Body of pancreas (tissue), 4 donors: ENCODE results near the gene HAUS1. TPM values are rescaled to one million over a fixed set of nuclear protein-coding genes. Genes with fewer than 3 reads are reported as not detected.

Experiments
- ATAC-seq: fragments of 150-250 bp; one replicate; pipeline ENCODE4 v1.9.1; 2016
- DNase-seq, 4 donors: peaks; one replicate each; pipeline ENCODE4 v3.0.0-alpha.2; 2019
- H3K27ac ChIP-seq, 4 donors: fragments of 200-600 bp; sonication (generic); 1 replicate in 3 of 4; 2 replicates in 1 of 4; pipeline versions ENCODE4 v1.5.1 to v1.6.1; 2016 to 2019; ENCODE audit warnings: mild to moderate bottlenecking in 1 of 4, mixed read lengths in 1 of 4, moderate library complexity in 1 of 4
- H3K27me3 ChIP-seq, 2 donors: fragments of 200-600 bp; sonication (generic); one replicate each; pipeline ENCODE4 v1.6.0; 2016; ENCODE audit warnings: mild to moderate bottlenecking in 1 of 2
- H3K36me3 ChIP-seq, 2 donors: fragments of 200-600 bp; sonication (generic); replicated peaks in 1 of 2; 2 replicates each; pipeline ENCODE4 v1.5.1; 2016; ENCODE audit warnings: low read depth in 2 of 2; ENCODE audit not compliant: insufficient read depth in 1 of 2
- H3K4me1 ChIP-seq: fragments of 200-600 bp; sonication (generic); one replicate; pipeline ENCODE4 v1.6.0; 2016
- H3K4me3 ChIP-seq, 2 donors: fragments of 200-600 bp; sonication (generic); 1 replicate in 1 of 2; 2 replicates in 1 of 2; pipeline ENCODE4 v1.5.1; 2016 to 2019
- H3K9me3 ChIP-seq, 3 donors: fragments of 200-600 bp; sonication (generic); 1 replicate in 2 of 3; 2 replicates in 1 of 3; pipeline ENCODE4 v1.5.1; 2016
- POLR2A ChIP-seq, 3 donors: fragments of 450-650 bp; IDR thresholded peaks; one replicate each; pipeline ENCODE4 v1.6.1; 2016; ENCODE audit warnings: antibody characterized with exemption in 3 of 3, mild to moderate bottlenecking in 2 of 3
- WGBS, 2 donors: methylation state at CpG; one replicate each; pipeline ENCODE4 v1.1.5; 2017; 5-methylcytosine and 5-hydroxymethylcytosine counted together
- intact Hi-C: fragments of 100-400 bp; cut with DNase I; formaldehyde crosslinking; loops from one replicate; pipeline ENCODE4 v1.15.1; 2023
- total RNA-seq, 2 donors: library from RNA; depleted of rRNA; stranded (reverse); fragments of >200 nt; gene quantifications; one replicate each; pipeline ENCODE4 v1.1.0, GENCODE V29; 2016
- TF ChIP-seq, protein P1 (sequence below), 7 experiments: fragments of 450-650 bp in 4 of 7; fragments of 200-600 bp in 3 of 7; sonication (generic) in 3 of 7; IDR thresholded peaks; one replicate each; pipeline ENCODE4 v1.5.1; 2016 to 2019; ENCODE audit warnings: antibody characterized with exemption in 7 of 7

HAUS1 gene, protein sequence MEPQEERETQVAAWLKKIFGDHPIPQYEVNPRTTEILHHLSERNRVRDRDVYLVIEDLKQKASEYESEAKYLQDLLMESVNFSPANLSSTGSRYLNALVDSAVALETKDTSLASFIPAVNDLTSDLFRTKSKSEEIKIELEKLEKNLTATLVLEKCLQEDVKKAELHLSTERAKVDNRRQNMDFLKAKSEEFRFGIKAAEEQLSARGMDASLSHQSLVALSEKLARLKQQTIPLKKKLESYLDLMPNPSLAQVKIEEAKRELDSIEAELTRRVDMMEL
- total RNA-seq, result 10 to 100 TPM in 1 of 2 donors, 1 to 10 TPM in 1; 6.0 to 13.2 TPM

DNA sequence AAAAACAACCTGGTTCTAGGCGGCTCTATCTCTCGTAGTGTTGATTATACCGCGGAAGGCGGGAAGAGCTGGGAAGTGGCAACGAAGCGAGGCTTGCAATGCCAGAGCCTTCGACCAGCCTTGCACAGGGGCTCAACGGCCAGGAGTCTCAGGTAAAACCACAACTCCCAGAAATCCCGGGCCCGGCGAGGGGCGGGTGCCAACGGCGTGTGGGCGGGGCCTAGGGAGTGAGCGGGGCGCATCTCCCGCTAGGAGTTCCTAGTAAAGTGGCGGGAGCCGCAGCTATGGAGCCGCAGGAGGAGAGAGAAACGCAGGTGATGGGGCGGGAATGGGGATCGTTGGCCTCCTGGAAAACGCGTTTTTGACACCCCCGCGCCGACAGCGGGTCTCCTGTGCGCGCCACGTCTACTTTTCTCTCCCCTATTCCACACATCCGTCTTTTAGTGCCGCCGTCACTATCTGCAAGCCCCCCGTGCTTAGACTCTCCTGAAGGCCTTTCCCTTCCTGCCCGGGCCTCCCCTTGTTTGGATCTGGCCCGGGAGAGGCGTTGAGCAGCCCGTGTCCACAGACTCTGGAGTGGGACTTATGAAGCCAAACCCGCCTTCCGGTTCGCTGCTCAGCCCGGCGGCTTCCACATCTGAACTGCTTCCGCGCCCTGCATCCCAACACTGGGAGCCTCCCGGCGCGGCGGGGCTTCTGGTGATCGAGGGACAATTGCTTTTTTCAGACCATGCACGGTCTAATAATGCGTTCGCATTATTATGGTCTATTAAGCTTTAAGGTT is at the start of gene HAUS1:
Gene HAUS1 (plus strand): TSS at position 258 of the 784 bp plus-strand sequence. CDS start 27 bp downstream, at position 285.
- DNase-seq (peak; percentile 91 to 93 (median 92)), ATAC-seq (peak; percentile 99)
- Histone ChIP-seq H3K36me3 (peaks cover 0 to 1% of the 10 kb centered on the region in 2 donors), H3K4me3 (peak within 1 kb of the TSS; percentile 26 to 63), H3K27me3 (no peaks in the 10 kb centered on the region), H3K27ac (peak within 1 kb of the TSS in 3 of 4 donors; percentile 58 to 82 (median 75)), H3K4me1 (peaks cover 5% of the 10 kb centered on the region), H3K9me3 (no peaks in the 10 kb centered on the region)
- intact Hi-C loops, result loop anchor here (10.0 kb wide), 1 partner anchor 70 kb away; a partner anchor contains a TSS
- 0 to 2% methylated on average over 52 to 57 of the region's 57 CpGs for WGBS, 2 donors
- TF ChIP-seq, protein P1, sequence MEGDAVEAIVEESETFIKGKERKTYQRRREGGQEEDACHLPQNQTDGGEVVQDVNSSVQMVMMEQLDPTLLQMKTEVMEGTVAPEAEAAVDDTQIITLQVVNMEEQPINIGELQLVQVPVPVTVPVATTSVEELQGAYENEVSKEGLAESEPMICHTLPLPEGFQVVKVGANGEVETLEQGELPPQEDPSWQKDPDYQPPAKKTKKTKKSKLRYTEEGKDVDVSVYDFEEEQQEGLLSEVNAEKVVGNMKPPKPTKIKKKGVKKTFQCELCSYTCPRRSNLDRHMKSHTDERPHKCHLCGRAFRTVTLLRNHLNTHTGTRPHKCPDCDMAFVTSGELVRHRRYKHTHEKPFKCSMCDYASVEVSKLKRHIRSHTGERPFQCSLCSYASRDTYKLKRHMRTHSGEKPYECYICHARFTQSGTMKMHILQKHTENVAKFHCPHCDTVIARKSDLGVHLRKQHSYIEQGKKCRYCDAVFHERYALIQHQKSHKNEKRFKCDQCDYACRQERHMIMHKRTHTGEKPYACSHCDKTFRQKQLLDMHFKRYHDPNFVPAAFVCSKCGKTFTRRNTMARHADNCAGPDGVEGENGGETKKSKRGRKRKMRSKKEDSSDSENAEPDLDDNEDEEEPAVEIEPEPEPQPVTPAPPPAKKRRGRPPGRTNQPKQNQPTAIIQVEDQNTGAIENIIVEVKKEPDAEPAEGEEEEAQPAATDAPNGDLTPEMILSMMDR (IDR thresholded peaks at IDR 0.05), result no peak
- TF ChIP-seq POLR2A (IDR thresholded peaks at IDR 0.05), result peak; percentile 46 to 86 (median 79)

DNA sequence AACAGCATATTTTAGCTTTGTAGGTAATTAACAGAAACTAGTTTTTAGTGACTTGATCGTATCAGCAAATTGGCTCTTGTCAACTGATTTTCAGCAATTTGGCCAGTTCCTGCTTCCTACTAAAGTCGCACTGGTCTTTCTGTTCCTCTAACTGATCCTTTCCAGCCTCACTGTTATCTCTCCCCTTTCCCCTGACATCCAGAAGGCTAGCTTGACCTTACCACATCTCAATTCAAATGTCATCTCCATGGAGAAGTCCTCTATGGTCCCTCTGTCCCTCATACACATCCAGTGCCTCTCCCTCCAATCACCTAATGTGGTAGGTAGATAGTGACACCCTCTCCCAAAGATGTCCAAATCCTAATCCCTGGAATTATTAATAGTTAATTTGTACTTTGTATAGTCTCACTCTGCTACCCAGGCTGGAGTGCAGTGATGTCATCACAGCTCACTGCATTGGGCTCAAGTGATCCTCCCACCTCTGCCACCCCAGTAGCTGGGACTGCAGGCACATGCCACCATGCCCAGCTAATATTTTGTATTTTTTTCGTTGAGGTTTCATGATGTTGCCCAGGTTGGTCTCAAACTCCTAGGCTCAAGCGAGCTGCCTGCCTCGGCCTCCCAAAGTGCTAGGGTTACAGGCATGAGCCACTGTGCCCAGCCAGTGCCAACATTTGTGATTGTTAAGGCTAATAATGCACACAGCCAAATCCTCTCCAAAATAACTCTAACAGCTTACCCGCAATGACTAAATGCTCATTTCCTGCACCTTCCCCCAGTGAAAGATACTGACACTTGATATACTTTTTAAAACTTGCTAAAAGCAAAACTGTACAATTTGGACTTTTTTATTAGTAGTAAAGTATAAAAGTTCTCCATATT is 49.0 kb upstream of the HAUS1 start:
- ATAC-seq (no peak), DNase-seq (no peak)
- Histone ChIP-seq H3K4me3 (no peak overlapping the region), H3K27me3 (no peaks in the 10 kb centered on the region), H3K27ac (no peak overlapping the region), H3K9me3 (no peaks in the 10 kb centered on the region), H3K4me1 (peaks cover 14% of the 10 kb centered on the region), H3K36me3 (no peaks in the 10 kb centered on the region)
- TF ChIP-seq, protein P1 (IDR thresholded peaks at IDR 0.05), result no peak
- no peak for TF ChIP-seq POLR2A (IDR thresholded peaks at IDR 0.05)
- 71 to 79% methylated on average over 6 of the region's 6 CpGs for WGBS, 2 donors
- intact Hi-C loops, result no loop called here

DNA sequence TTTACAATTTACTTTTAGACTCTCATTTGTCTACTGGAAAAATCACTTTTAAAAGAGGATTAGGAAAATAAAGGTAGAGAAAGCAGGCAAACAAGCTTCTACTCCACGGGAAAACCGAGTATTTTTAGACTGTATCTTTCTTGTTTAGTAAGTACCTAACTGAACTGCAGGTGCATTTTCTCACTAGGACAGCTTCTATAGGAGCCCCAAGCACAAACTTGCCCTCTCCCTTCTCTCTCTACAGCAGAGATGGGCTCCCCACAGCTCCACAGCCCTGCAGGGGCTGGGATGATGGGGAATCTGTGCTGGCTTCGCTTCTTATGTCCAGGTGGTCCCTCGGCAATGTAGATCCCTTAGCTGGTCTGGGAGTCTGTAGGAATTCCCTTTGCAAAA is 48.4 kb upstream of the HAUS1 start:
- no peak for TF ChIP-seq POLR2A (IDR thresholded peaks at IDR 0.05)
- TF ChIP-seq, protein P1 (IDR thresholded peaks at IDR 0.05), result no peak
- intact Hi-C loops, result no loop called here
- H3K9me3 ChIP-seq, result no peaks in the 10 kb centered on the region
- ATAC-seq (no peak), DNase-seq (no peak)
- no peak overlapping the region for H3K4me3 ChIP-seq
- peaks cover 14% of the 10 kb centered on the region for H3K4me1 ChIP-seq
- H3K36me3 ChIP-seq, result no peaks in the 10 kb centered on the region
- WGBS, 2 donors, result 58 to 63% methylated on average over 4 of the region's 4 CpGs
- H3K27ac ChIP-seq, result no peak overlapping the region
- H3K27me3 ChIP-seq, result no peaks in the 10 kb centered on the region

DNA sequence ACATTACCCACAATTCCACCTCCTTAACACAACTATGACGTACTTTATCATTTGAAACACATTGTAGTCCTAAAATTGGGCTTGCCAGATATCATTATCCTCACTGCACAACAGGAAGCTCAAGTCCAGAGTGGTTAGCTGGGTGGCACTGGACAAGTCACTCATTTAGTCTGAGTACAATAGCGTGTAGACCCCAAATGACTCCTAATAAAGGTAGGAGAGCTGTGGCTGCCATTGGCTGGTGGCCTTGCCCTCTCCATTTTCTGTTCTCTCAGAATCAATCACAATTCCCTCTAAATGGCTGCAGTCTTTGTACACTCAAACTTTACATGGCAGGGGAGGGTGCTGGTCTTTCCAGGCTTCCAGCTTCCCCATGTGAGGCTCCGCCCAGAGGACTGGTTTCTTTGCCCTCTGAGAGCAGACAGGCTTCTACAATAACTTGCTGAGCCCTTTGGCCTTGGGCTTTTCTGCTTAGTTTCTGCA is 43.8 kb upstream of the HAUS1 start:
- Histone ChIP-seq H3K9me3 (no peaks in the 10 kb centered on the region), H3K27ac (no peak overlapping the region), H3K36me3 (no peaks in the 10 kb centered on the region), H3K27me3 (no peaks in the 10 kb centered on the region), H3K4me3 (no peak overlapping the region), H3K4me1 (no peaks in the 10 kb centered on the region)
- intact Hi-C loops, result loop anchor here (10.0 kb wide), 1 partner anchor 76 kb away; no protein-coding TSS in a partner anchor
- TF ChIP-seq, protein P1 (IDR thresholded peaks at IDR 0.05), result no peak
- no peak for TF ChIP-seq POLR2A (IDR thresholded peaks at IDR 0.05)
- 88 to 92% methylated on average over 3 of the region's 3 CpGs for WGBS, 2 donors
- ATAC-seq (no peak), DNase-seq (no peak)
